Activated CD8-positive, alpha-beta memory T cell treated with anti-CD3 and anti-CD28 coated beads, Interleukin-2, amount 50 U/mL, for 48 hours (primary cell): ENCODE data around the gene CPM.
"Not testable (repeated sequence)": the region's sequence is repeated elsewhere in the genome, so short reads cannot be mapped to it uniquely, and the experiment has no call there.

Source experiments
- DNase-seq: peaks from one replicate; pipeline ENCODE4 v3.0.0-alpha.2; 2020

CPM gene

GRCh38 chr12:68823696-68824095 lies 109.3 kb downstream of the CPM start:
- no peak for DNase-seq

GRCh38 chr12:68821357-68822188 lies 111.4 kb downstream of the CPM start:
- no peak for DNase-seq

- DNase-seq, result not testable (repeated sequence)
Observed at GRCh38 chr12:68819481-68819880, 113.5 kb downstream of the CPM start.

- DNase-seq, result no peak
Observed at GRCh38 chr12:68815928-68816800, 116.8 kb downstream of the CPM start.

- DNase-seq, result no peak
Observed at GRCh38 chr12:68815232-68815927, 117.6 kb downstream of the CPM start.

GRCh38 chr12:68814490-68815231 lies 118.3 kb downstream of the CPM start:
- no peak for DNase-seq

GRCh38 chr12:68813242-68813593 lies 119.8 kb downstream of the CPM start:
- no peak for DNase-seq

GRCh38 chr12:68812553-68813241 lies 120.3 kb downstream of the CPM start:
- DNase-seq, result no peak

- DNase-seq, result not testable (repeated sequence)
Observed at GRCh38 chr12:68811573-68811972, 121.4 kb downstream of the CPM start.

- DNase-seq, result not testable (repeated sequence)
Observed at GRCh38 chr12:68810027-68810389, 123.0 kb downstream of the CPM start.

GRCh38 chr12:68809190-68810026 lies 123.6 kb downstream of the CPM start:
- DNase-seq, result no peak

GRCh38 chr12:68808388-68809189 lies 124.4 kb downstream of the CPM start:
- peak; percentile 87 for DNase-seq

GRCh38 chr12:68807576-68808387 lies 125.2 kb downstream of the CPM start, which contains the start of gene MDM2:
TSS of gene MDM2 (plus strand) at chr12:68808177. CDS start at chr12:68808478, 301 bp downstream.
- DNase-seq, result peak; percentile 97

- DNase-seq, result peak; percentile 72
Observed at GRCh38 chr12:68807274-68807575, 125.7 kb downstream of the CPM start.

GRCh38 chr12:68806488-68807237 lies 126.3 kb downstream of the CPM start:
- DNase-seq, result no peak

- DNase-seq, result no peak
Observed at GRCh38 chr12:68805592-68806120, 127.3 kb downstream of the CPM start.

GRCh38 chr12:68804657-68805591 lies 128.0 kb downstream of the CPM start:
- DNase-seq, result no peak
